OCI-LY7 (cell line): ENCODE measurements around the gene SPATA2L.

ENCODE experiments used
- EZH2phosphoT487 ChIP-seq: fragments of 200-600 bp; sonication (generic); IDR thresholded peaks from 2 replicates; pipeline ENCODE4 v1.6.1; 2018; ENCODE audit warnings: low read depth, borderline replicate concordance, mild to moderate bottlenecking, mixed run types, antibody characterized with exemption, low read length, moderate library complexity, mixed read lengths
- TF ChIP-seq, protein P1 (sequence below): fragments of 200-600 bp; sonication (generic); conservative IDR thresholded peaks from 2 replicates; pipeline ENCODE4 v1.5.1; 2014; ENCODE audit warnings: mild to moderate bottlenecking, antibody characterized with exemption, low read length, moderate library complexity, mixed read lengths

- TF ChIP-seq, protein P1, sequence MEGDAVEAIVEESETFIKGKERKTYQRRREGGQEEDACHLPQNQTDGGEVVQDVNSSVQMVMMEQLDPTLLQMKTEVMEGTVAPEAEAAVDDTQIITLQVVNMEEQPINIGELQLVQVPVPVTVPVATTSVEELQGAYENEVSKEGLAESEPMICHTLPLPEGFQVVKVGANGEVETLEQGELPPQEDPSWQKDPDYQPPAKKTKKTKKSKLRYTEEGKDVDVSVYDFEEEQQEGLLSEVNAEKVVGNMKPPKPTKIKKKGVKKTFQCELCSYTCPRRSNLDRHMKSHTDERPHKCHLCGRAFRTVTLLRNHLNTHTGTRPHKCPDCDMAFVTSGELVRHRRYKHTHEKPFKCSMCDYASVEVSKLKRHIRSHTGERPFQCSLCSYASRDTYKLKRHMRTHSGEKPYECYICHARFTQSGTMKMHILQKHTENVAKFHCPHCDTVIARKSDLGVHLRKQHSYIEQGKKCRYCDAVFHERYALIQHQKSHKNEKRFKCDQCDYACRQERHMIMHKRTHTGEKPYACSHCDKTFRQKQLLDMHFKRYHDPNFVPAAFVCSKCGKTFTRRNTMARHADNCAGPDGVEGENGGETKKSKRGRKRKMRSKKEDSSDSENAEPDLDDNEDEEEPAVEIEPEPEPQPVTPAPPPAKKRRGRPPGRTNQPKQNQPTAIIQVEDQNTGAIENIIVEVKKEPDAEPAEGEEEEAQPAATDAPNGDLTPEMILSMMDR, result no peak
- TF ChIP-seq EZH2phosphoT487, result no peak
Measured at GRCh38 chr16:89697161-89697615, 4.3 kb downstream of the SPATA2L start.
